Endothelial cell of umbilical vein (primary cell): ENCODE results near the gene TMPRSS6.
A peak's percentile ranks its signal among the peaks of the same experiment; 100 is the strongest.

Experiments
- CTCF ChIP-seq, 2 donors: IDR thresholded peaks; 1 replicate in 1 of 2; 2 replicates in 1 of 2; pipeline ENCODE4 v1.5.1; 2011; ENCODE audit warnings: low read length in 2 of 2, mild to moderate bottlenecking in 2 of 2, moderate library complexity in 2 of 2, control low read depth in 1 of 2, inconsistent platforms in 1 of 2, low read depth in 1 of 2; ENCODE audit not compliant: insufficient read depth in 1 of 2; ENCODE audit errors: extremely low read depth in 1 of 2
- EZH2 ChIP-seq: IDR thresholded peaks from 2 replicates; pipeline ENCODE4 v1.6.1; 2012; ENCODE audit warnings: borderline replicate concordance, low read depth, mild to moderate bottlenecking, moderate library complexity, low read length, inconsistent platforms; ENCODE audit not compliant: severe bottlenecking
- FOS ChIP-seq: IDR thresholded peaks from 2 replicates; pipeline ENCODE4 v1.6.1; 2011; ENCODE audit warnings: mild to moderate bottlenecking, low read length, moderate library complexity, borderline replicate concordance; ENCODE audit not compliant: insufficient read depth
- GATA2 ChIP-seq: IDR thresholded peaks from 2 replicates; pipeline ENCODE4 v1.7.0; 2011; ENCODE audit warnings: low read depth, mild to moderate bottlenecking, moderate library complexity, mixed read lengths, low read length; ENCODE audit not compliant: insufficient read length, insufficient read depth
- JUN ChIP-seq: IDR thresholded peaks from 2 replicates; pipeline ENCODE4 v1.6.1; 2011; ENCODE audit warnings: borderline replicate concordance, low read depth; ENCODE audit not compliant: insufficient read length, insufficient read depth
- MAX ChIP-seq: IDR thresholded peaks from 2 replicates; pipeline ENCODE4 v1.6.1; 2011; ENCODE audit not compliant: insufficient read depth, insufficient read length
- POLR2A ChIP-seq: IDR thresholded peaks from 2 replicates; pipeline ENCODE4 v1.6.1; 2012; ENCODE audit warnings: low read depth, mild to moderate bottlenecking, control low read depth, low read length
- POLR2AphosphoS5 ChIP-seq: IDR thresholded peaks from 2 replicates; pipeline ENCODE4 v1.6.1; 2012; ENCODE audit warnings: low read depth, mild to moderate bottlenecking, control low read depth, low read length, moderate library complexity; ENCODE audit not compliant: insufficient read depth

GRCh38 chr22:37051391-37052385, 57.8 kb downstream of the TMPRSS6 start, which contains the start of gene KCTD17:
- TF ChIP-seq CTCF (IDR thresholded peaks at IDR 0.05; ENCODE audit: extremely low read depth in 1 of 2, insufficient read depth in 1 of 2, low read depth in 1 of 2, low read length in 2 of 2) = no peak
- TF ChIP-seq POLR2A = peak; percentile 69
- no peak for TF ChIP-seq JUN
- TF ChIP-seq POLR2AphosphoS5 = peak; percentile 68
- TF ChIP-seq MAX = no peak
- TF ChIP-seq EZH2 = no peak
- no peak for TF ChIP-seq FOS
- no peak for TF ChIP-seq GATA2
